GM23248 (cell line): ENCODE results near the gene TBC1D1.

Source experiments
- EZH2 ChIP-seq: fragments of 200-600 bp; sonication (generic); IDR thresholded peaks from 2 replicates; pipeline ENCODE4 v1.6.1; 2018; ENCODE audit warnings: antibody characterized with exemption, mild to moderate bottlenecking; ENCODE audit not compliant: insufficient read depth, poor library complexity, severe bottlenecking
- EZH2phosphoT487 ChIP-seq: fragments of 200-600 bp; sonication (generic); IDR thresholded peaks from 2 replicates; pipeline ENCODE4 v1.6.1; 2018; ENCODE audit warnings: antibody characterized with exemption, moderate library complexity, mild to moderate bottlenecking, low read depth; ENCODE audit not compliant: insufficient read depth

- TF ChIP-seq EZH2phosphoT487 (no peak), EZH2 (no peak)
Measured at GRCh38 chr4:38188136-38188535, 297.3 kb downstream of the TBC1D1 start.
